ENCODE results near the gene ZNF133.

Gene ZNF133

GRCh38 chr20:18364768-18365167, 76.4 kb downstream of the ZNF133 start:
- no peak for DNase-seq

All from NCI-H524 treated with DMSO at 0.1 percent for 48 hours (cell line).